Pancreas (tissue), 10 donors: ENCODE measurements around the gene RASA3. TPM values are rescaled to one million over a fixed set of nuclear protein-coding genes. Genes with fewer than 3 reads are reported as not detected.

ENCODE experiments used
- ATAC-seq, 4 donors: fragments of 200-7000 bp; cut with Tn5 transposase; one replicate each; pipeline versions ENCODE4 v1.8.0 to v1.9.1; 2020; ENCODE audit warnings: mild to moderate bottlenecking in 4 of 4, moderate library complexity in 4 of 4
- DNase-seq, 6 donors: peaks; one replicate each; pipeline ENCODE4 v3.0.0-alpha.2; 2020
- FAIRE-seq: peaks from 2 replicates; lab custom pipeline; 2012; peaks lifted over from hg19 to GRCh38; lab: Jason Lieb, UNC
- H3K27ac ChIP-seq, 4 donors: fragments of 200-600 bp; sonication (generic); 1 replicate in 3 of 4; 2 replicates in 1 of 4; pipeline versions ENCODE4 v1.5.0 to v1.8.0; 2020
- H3K27me3 ChIP-seq, 4 donors: fragments of 200-600 bp; one replicate each; pipeline ENCODE4 v1.8.0; 2021
- H3K36me3 ChIP-seq, 3 donors: fragments of 200-600 bp; sonication (generic) in 1 of 3; one replicate each; pipeline versions ENCODE4 v1.5.0 to v1.8.0; 2020 to 2021
- H3K4me1 ChIP-seq, 3 donors: fragments of 200-600 bp; one replicate each; pipeline ENCODE4 v1.8.0; 2021
- H3K4me3 ChIP-seq, 4 donors: fragments of 200-600 bp; sonication (generic) in 2 of 4; one replicate each; pipeline versions ENCODE4 v1.5.0 to v1.8.0; 2020 to 2021
- H3K9me3 ChIP-seq, 4 donors: fragments of 200-600 bp; one replicate each; pipeline ENCODE4 v1.8.0; 2021
- WGBS, 2 donors: extraction: QIAGEN DNeasy Blood & Tissue Kit; methylation state at CpG; one replicate each; pipeline ENCODE4 v1.1.7; 2013; 5-methylcytosine and 5-hydroxymethylcytosine counted together
- intact Hi-C, 3 donors: fragments of 100-400 bp; cut with DNase I; formaldehyde crosslinking; loops; one replicate each; pipeline versions ENCODE4 v1.11.1 to v1.14.2; 2022
- polyA plus RNA-seq, 2 donors: library from polyadenylated mRNA; stranded (reverse); fragments of 200-250 nt; gene quantifications; one replicate each; pipeline ENCODE4 v1.2.3, GENCODE V29; 2013
- total RNA-seq, 6 donors: library from RNA; stranded (reverse); fragmentation: NEBNext Ultra II Directional in 4 of 6; extraction: Animal tissue kit (Norgen Biotek cat#: 25700) in 4 of 6; gene quantifications; one replicate each; pipeline versions ENCODE4 v1.2.1 to v1.2.4, GENCODE V29; 2021 to 2023
- TF ChIP-seq, protein P1 (sequence below), 4 donors: fragments of 200-600 bp; sonication (generic) in 3 of 4; IDR thresholded peaks; one replicate each; pipeline versions ENCODE4 v1.5.0 to v1.8.0; 2021; ENCODE audit warnings: antibody characterized with exemption in 4 of 4
- donor health status: healthy with polysubstance abuse.
- donor health status: DM: no; HTN: no; CAD: no; lungs with moderate emphysema.
- donor health status: DM: no; HTN: no; CAD: no.
- donor health status: control.
- donor health status: control.
- donor health status: Bipolar disorder and iron deficiency.
- donor health status: DM: yes; HTN: yes; CAD: no.
- donor health status: DM: no; HTN: no; CAD: no.
- donor health status: DM: no; HTN: no; CAD: no.
- donor health status: DM: yes; HTN: yes; CAD: no.

RASA3 gene
- total and polyA plus RNA-seq, 8 donors: 5.7 to 11.2 (median 9.1) TPM

DNA sequence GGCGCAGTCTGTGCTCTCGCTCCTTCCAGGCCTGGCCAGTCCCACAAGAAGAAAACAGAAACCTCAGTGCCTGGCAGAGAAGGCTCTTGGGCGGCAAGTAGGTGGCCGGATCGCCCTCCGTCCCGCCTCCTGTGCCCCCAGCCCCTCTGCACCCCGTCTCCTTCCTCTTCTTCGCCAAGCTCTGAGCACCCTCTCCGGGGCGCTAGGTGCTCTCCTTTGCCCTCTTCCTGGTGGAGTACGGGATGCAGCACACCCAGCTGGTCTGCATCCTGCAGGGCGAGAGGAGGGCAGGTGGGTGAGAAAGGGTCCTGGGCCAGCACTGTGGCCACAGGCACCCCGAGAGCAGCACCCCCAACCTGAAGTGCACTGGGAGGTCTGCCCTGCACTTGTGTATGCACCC, 175.9 kb downstream of the RASA3 start:
- ATAC-seq (no peak), DNase-seq (peak in 3 of 6 donors; percentile 14 to 45 (median 43)), FAIRE-seq (no peak)
- TF ChIP-seq, protein P1, sequence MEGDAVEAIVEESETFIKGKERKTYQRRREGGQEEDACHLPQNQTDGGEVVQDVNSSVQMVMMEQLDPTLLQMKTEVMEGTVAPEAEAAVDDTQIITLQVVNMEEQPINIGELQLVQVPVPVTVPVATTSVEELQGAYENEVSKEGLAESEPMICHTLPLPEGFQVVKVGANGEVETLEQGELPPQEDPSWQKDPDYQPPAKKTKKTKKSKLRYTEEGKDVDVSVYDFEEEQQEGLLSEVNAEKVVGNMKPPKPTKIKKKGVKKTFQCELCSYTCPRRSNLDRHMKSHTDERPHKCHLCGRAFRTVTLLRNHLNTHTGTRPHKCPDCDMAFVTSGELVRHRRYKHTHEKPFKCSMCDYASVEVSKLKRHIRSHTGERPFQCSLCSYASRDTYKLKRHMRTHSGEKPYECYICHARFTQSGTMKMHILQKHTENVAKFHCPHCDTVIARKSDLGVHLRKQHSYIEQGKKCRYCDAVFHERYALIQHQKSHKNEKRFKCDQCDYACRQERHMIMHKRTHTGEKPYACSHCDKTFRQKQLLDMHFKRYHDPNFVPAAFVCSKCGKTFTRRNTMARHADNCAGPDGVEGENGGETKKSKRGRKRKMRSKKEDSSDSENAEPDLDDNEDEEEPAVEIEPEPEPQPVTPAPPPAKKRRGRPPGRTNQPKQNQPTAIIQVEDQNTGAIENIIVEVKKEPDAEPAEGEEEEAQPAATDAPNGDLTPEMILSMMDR (IDR thresholded peaks at IDR 0.05): no peak
- 95 to 96% methylated on average over 13 to 14 of the region's 14 CpGs for WGBS, 2 donors
- intact Hi-C loops: no loop called here
- no peaks in the 10 kb centered on the region for H3K4me1 ChIP-seq
- no peak overlapping the region for H3K4me3 ChIP-seq
- H3K27me3 ChIP-seq: no peaks in the 10 kb centered on the region
- H3K27ac ChIP-seq: no peak overlapping the region
- H3K9me3 ChIP-seq: no peaks in the 10 kb centered on the region
- peaks cover 0 to 18% (median 0%) of the 10 kb centered on the region in 3 donors for H3K36me3 ChIP-seq

DNA sequence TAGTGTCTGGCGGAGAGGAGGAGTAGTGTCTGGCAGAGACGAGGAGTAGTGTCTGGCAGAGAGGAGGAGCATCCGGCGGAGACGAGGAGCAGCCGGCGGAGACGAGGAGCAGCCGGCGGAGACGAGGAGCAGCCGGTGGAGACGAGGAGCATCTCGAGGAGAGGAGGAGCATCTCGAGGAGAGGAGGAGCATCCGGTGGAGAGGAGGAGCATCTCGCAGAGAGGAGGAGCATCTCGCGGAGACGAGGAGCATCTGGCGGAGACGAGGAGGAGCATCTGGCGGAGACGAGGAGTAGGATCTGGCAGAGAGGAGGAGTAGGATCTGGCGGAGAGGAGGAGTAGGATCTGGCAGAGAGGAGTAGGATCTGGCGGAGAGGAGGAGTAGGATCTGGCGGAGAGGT, 176.7 kb downstream of the RASA3 start:
- FAIRE-seq: no peak
- WGBS, 2 donors: 94 to 98% methylated on average over 27 of the region's 27 CpGs
- Histone ChIP-seq H3K27me3 (no peaks in the 10 kb centered on the region), H3K27ac (no peak overlapping the region), H3K4me3 (no peak overlapping the region), H3K36me3 (peaks cover 0 to 18% (median 0%) of the 10 kb centered on the region in 3 donors), H3K9me3 (no peaks in the 10 kb centered on the region), H3K4me1 (no peaks in the 10 kb centered on the region)
- no peak for ATAC-seq
- DNase-seq: peak in 3 of 6 donors; percentile 9 to 47 (median 19)
- intact Hi-C loops: no loop called here
- TF ChIP-seq, protein P1 (IDR thresholded peaks at IDR 0.05): no peak

DNA sequence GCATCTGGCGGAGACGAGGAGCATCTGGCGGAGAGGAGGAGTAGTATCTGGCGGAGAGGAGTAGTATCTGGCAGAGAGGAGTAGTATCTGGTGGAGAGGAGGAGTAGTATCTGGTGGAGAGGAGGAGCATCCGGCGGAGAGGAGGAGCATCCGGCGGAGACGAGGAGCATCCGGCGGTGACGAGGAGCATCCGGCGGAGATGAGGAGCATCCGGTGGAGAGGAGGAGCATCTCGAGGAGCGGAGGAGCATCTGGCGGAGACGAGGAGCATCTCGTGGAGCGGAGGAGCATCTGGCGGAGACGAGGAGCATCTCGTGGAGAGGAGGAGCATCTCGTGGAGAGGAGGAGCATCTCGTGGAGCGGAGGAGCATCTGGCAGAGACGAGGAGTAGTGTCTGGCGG, 177.2 kb downstream of the RASA3 start:
- ATAC-seq (no peak), DNase-seq (peak in 2 of 6 donors; percentile 21 to 30), FAIRE-seq (no peak)
- TF ChIP-seq, protein P1 (IDR thresholded peaks at IDR 0.05): no peak
- no peaks in the 10 kb centered on the region for H3K4me1 ChIP-seq
- no peak overlapping the region for H3K4me3 ChIP-seq
- no peak overlapping the region for H3K27ac ChIP-seq
- no peaks in the 10 kb centered on the region for H3K27me3 ChIP-seq
- intact Hi-C loops: no loop called here
- peaks cover 0 to 18% (median 0%) of the 10 kb centered on the region in 3 donors for H3K36me3 ChIP-seq
- no peaks in the 10 kb centered on the region for H3K9me3 ChIP-seq
- 97% methylated on average over 29 of the region's 29 CpGs for WGBS, 2 donors

DNA sequence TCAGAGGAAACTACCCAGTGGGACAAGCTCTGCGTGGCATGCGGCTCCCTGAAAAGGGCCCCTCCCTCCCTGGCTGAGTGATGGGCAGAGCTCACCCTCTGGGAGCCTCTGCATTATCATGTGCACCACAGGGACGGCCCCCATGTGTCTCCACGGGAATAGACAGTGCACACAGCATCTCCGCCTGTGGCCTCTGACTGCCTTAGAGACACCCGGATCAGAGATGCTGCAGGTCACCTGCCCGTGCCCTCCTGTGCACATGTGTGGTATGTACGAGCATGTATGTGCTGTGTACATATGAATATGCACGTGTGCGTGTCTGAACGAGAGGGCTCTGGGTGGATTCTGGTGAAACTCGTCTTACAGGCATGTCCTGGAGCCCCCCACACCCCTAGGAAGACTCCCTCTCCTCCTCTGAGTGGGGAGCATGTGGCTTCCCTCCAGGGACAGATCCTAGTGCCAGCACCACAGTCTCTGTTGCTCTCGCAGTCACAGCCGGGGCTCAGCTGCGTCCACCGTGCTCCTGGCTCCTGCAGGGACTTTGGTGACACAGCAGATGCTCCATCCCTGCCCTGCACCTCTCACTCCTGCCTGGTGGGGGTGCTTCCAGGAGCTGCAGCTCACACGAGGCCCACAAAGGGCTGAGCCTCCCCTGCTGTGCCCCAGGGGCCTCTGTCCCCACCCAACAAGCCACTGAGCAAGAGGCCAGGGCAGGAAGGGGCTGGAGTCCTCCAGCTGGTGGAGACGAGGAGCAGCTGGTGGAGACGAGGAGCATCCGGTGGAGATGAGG, 178.2 kb downstream of the RASA3 start:
- intact Hi-C loops: loop anchor here in 2 of 3 donors (5.0 kb wide), 2 partner anchors 268 to 273 kb away; no protein-coding TSS in a partner anchor
- no peak overlapping the region for H3K27ac ChIP-seq
- peak in 3 of 6 donors; percentile 32 to 62 (median 35) for DNase-seq
- no peaks in the 10 kb centered on the region for H3K9me3 ChIP-seq
- WGBS, 2 donors: 82% methylated on average over 20 of the region's 20 CpGs
- H3K27me3 ChIP-seq: no peaks in the 10 kb centered on the region
- H3K4me3 ChIP-seq: no peak overlapping the region
- H3K36me3 ChIP-seq: peaks cover 0 to 18% (median 0%) of the 10 kb centered on the region in 3 donors
- FAIRE-seq: no peak
- no peaks in the 10 kb centered on the region for H3K4me1 ChIP-seq
- no peak for ATAC-seq
- TF ChIP-seq, protein P1 (IDR thresholded peaks at IDR 0.05): no peak

DNA sequence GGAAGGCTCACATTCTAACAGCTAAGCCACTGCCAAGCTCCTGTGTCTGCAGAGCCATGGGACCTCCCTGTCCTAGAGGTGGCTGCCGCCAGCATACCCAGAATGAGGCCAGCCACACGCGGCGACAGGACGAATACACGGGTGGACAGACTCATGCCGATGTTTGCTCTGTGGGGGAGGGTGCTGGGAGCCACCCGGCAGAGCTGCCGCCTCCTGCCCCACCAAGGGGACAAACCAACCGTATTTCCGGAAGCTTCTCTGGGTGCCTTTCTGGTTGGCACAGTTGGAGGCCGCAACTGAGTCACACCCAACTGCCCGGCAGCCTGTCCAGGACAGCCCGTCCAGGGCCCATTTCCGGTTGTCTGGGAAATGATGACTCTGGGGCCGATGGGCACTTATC, 178.9 kb downstream of the RASA3 start:
- WGBS, 2 donors: 89% methylated on average over 16 of the region's 16 CpGs
- no peaks in the 10 kb centered on the region for H3K27me3 ChIP-seq
- no peak overlapping the region for H3K27ac ChIP-seq
- H3K9me3 ChIP-seq: no peaks in the 10 kb centered on the region
- ATAC-seq: no peak
- H3K4me1 ChIP-seq: no peaks in the 10 kb centered on the region
- no peak for FAIRE-seq
- H3K4me3 ChIP-seq: no peak overlapping the region
- peak in 3 of 6 donors; percentile 27 to 57 (median 37) for DNase-seq
- TF ChIP-seq, protein P1 (IDR thresholded peaks at IDR 0.05): no peak
- peaks cover 0 to 18% (median 0%) of the 10 kb centered on the region in 3 donors for H3K36me3 ChIP-seq
- intact Hi-C loops: loop anchor here in 2 of 3 donors (5.0 kb wide), 2 partner anchors 269 to 274 kb away; no protein-coding TSS in a partner anchor
